SIG-M5 (cell line): ENCODE results near the gene TMOD1.
"Not testable (repeated sequence)": the region's sequence is repeated elsewhere in the genome, so short reads cannot be mapped to it uniquely, and the experiment has no call there.

Source experiments
- DNase-seq: peaks from one replicate; lab custom pipeline; 2025; lab: John Stamatoyannopoulos, UW

Gene TMOD1

DNA sequence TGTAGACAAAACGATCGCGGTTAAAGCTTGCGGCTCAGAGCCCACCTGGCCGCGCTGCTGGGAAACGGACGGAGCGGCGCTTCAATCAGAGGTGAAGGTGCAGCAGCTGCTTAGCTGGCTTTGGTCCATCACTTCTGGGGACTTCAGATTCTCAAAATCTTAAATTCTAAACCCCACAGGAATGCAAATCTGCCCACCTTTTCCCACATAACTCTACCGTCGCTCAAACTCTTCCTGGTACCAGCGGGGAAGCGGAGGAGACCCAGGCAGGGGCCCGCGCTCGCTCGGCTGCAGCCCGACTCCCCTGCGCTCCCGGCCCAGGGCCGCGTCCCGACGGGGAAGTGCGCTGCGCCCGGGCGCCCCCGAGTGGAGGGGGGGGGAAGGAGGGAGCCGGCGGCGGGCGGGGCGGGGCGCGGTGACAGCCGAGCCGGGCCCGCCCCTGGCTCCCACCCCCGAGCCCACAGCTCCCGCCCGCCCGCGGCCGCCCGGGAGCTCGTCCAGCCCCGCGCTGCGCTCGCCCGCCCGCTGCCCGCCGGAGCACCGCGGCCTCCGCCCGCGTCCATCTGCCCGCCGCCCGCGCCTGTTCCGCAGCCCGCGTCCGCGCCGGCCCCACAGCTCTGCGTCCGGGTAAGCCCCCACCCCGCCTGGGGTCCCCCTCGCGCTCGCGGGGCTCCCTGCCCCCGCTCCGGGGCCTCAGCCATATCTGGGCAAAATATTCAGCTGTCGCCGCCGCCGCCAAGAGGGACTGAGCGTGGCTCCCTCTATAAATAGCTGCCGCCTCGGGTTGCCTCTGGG is at the start of gene TMOD1:
TMOD1 (plus strand) TSS at position 490 of the 795 bp plus-strand sequence. CDS start 22,523 bp downstream, outside the sequence.
- no peak for DNase-seq

DNA sequence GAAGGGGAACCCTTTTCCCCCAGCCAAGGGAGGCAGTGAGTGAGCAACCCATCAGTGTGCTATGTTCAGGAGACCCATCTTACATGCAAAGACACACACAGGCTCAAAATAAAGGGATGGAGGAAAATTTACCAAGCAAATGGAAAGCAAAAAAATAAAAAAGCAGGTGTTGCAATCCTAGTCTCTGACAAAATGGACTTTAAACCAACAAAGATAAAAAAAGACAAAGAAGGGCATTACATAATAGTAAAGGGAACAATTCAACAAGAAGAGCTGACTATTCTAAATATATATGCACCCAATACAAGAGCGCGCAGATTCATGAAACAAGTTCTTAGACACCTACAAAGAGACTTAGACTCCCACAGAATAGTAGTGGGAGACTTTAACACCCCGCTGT is 47.9 kb upstream of the TMOD1 start:
- not testable (repeated sequence) for DNase-seq

- not testable (repeated sequence) for DNase-seq
These were observed 44.6 kb upstream of the TMOD1 start for GRCh38 chr9:97456841-97457240.

DNA sequence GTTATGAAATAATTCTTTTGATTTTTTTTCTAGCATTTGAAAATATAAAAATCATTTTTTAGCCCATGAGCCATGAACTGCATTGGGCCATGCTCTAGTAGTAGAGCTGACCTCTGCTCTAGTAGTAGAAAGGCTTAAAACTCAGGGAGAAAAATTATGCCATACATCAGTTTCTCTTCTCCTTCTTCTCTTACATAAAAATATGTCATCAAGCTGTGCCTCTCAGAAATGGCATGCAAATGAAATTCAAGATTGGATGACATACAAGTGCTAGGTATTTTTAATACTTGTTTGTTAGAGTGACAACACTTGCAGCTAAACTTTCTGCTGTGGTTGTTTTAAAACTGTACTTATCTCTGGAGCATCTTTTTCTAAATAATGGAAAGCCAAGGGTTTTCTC is 42.1 kb upstream of the TMOD1 start:
- DNase-seq: no peak

GRCh38 chr9:97462159-97462558 is 39.3 kb upstream of the TMOD1 start:
- no peak for DNase-seq

DNA sequence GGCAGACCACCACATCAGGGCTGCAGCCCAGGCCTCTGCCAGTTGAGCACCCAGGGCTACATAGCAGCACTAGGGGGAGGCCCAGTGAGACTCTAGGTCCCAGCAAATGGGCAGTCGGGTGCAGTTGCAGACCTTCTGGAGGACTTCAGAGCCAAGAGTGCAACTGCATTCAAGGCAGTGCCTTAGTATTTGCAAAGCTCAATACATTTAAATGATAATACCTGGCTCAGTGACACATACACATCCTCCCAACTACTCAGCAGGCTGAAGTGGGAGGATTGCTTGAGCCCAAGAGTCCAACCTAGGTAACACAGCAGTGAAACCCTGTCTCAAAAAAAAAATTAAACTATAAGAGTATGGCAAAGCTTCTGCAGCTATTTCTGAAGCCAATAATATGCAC is 38.6 kb upstream of the TMOD1 start:
- no peak for DNase-seq

DNA sequence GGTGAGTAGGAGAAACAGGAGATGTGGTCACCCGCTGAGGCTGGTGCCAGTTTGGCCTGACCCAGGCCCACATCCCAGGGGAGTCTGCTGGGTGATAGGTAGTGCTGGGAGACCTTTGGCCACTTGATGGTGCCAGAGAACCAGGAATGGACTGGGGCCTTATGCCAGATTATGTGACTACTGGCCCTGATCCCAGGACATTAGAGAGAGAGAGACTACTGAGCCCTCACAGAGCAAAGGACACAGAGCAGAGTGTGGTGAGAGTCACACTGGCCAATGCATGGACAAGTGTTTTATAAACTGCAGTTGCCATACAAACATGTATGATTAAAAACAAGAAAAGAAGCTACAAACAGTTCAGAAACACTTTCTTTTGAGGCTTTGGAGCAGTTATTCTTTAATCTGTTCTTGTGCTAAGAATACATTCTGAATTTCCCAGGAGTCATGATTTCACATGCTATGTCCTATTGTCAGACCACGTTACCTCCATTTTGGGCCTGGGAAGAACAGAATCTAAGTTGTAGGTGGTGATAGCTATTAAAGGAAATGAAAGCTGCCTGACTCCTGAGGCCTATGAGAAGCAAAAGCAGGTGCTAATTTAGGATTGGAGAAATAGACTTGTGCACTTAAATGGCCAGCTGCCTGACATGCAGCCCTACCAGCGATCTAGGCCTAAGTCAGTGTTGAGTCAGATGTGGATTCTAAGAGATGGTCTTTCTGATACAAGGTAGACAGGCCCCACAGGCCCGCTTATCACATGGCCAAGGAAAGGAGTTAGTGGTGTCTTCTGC is 32.6 kb upstream of the TMOD1 start:
- no peak for DNase-seq

- DNase-seq: no peak
These were observed 31.4 kb upstream of the TMOD1 start for GRCh38 chr9:97470076-97470475.

DNA sequence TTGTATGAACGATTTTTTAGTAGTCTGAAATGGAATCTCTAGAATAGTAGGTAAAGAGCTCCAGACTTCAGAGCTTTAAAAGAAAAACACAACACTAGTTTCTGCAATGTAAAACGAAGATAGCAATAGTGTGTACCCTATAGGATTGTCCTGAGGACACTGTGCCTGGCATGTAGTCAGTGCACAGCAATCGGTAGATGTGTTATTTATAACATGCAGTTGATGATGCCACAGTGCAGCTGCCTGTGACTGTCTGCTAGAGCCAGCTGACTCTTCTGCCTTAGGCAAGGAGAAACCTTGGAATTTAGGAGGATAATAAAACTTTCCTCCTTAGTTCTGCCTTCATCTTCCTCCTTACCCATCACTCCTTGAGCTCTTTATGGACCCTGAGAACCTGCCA is 27.7 kb upstream of the TMOD1 start:
- no peak for DNase-seq

GRCh38 chr9:97474372-97474925 is 27.0 kb upstream of the TMOD1 start:
- no peak for DNase-seq

- DNase-seq: no peak
These were observed 26.4 kb upstream of the TMOD1 start for GRCh38 chr9:97475059-97475458.

DNA sequence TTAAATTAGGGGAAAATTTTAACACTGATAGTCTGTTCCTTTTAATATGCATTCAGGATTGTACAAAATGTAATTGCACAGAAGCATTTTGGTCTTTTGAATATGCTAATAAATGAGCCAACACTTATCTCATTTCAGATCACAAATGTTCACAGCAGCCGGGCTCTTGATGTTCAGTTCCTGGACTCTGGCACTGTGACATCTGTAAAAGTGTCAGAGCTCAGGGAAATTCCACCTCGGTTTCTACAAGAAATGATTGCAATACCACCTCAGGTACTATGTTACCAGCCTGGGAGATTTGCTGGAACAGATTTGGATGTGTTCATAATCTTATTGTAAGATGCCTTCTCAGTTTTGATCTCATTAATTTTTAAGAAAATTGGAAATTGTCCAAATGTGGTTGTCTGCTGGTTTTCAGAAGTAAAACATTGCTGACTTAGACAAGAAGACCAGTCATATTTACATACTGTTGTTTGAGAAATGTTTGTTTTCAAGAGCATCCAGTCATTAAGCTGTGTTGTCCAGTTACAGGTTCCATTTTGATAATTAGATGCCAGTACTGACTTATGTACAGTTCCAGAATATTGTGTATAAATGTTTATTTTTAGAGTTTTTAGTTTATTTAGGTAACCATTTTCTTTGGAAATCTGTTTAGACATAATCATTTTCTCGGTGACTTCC is 23.0 kb upstream of the TMOD1 start:
- DNase-seq: no peak

GRCh38 chr9:97479496-97480159 is 21.8 kb upstream of the TMOD1 start:
- no peak for DNase-seq

DNA sequence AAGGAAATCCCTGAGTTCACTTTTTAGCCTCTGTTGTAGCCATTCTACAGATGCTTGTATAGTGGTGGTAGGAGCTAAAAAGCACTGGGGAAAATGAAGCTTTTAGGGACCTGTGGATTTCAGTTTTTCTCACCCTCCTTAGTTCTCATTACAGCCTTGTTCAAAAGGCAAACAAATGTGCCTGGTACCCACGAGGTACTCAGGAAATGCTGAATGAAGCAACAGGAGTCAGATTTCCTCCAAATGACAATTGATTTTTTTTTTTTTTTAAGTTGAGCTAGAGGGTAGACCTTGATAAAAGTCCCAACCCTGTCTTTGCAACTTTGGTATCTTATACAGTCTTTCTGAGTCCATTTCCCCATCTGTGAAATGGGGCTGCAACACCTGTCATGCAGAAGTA is 21.3 kb upstream of the TMOD1 start:
- no peak for DNase-seq

GRCh38 chr9:97480749-97481148 is 20.7 kb upstream of the TMOD1 start:
- no peak for DNase-seq

DNA sequence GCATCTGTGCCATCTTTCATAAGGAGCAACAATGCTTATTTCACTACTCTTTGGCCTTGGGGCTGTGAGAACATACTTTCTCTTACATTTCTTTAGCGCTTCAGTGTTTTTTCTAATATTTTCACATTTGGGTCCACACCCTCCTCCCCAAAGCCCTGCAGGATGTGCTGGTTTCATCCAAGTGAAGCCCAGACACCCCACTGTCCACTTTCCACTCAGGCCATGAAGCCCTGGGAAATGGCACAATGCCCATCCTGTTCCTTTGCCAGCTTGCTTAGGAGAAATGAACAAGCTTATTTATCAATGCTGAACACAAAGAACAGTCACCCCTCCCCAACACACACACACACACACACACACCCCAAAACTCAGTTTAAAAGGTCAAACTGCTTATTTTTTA is 17.3 kb upstream of the TMOD1 start:
- no peak for DNase-seq

GRCh38 chr9:97487107-97487506 is 14.4 kb upstream of the TMOD1 start:
- no peak for DNase-seq

DNA sequence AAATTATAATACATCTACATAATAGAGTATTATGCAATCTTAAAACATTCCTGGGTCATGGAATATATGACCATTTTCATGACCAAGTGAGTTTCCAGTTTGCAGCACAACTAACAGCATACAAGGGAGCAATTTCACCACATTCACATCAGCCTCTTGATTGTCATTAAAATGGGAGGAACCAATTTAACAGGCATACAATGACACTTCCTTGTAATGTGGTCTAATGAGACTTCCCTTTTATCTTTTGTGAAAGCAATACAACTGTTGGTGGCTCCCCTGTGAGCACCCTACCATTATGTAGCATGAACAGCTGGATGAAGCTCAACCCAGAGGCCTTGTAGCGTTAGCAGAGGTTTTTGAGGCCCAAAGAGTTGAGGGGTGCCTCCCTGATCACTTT is 13.6 kb upstream of the TMOD1 start:
- no peak for DNase-seq

DNA sequence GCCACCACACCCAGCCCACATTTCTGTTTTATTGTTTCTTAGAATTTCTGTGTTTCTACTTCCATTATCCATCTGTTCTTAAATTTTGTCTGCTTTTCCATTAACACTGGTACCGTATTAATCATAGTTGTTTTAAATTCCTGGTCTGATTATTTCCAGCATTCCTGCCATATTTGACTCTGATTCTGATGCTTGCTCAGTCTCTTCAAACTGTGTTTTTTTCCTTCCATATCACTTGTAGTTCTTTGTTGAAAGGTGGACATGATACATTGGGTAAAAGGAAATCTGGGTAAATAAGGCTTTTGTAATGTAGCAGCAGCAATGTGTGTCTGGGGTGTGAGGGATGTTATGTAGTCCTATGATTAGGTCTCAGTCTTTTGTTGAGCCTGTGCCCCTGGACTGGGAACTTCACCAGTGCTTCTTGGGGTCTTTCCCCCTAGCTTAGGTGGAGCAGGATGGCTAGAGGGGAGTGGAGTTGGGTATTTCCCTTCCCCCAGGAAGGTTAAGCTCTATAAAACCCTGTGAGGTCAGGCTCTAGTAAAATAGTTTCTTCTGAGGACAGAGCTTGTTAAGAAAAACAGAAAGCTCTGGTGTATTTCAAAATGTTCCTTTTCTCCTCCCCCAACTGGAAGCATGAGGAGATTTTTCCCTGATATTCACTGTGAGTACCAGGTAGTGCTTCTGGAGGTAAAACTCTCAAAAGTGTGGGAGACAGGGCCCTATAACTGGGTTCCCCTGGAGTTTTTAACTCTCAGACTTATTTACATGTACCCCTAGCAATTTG is 10.1 kb upstream of the TMOD1 start:
- DNase-seq: no peak

GRCh38 chr9:97497558-97498375 is 3.7 kb upstream of the TMOD1 start:
- not testable (repeated sequence) for DNase-seq
